Measurements from ENCODE around the gene CASQ2. TPM values are rescaled to one million over a fixed set of nuclear protein-coding genes. Genes with fewer than 3 reads are reported as not detected.

CASQ2 gene
- polyA plus RNA-seq, 3 donors, result not detected

DNA sequence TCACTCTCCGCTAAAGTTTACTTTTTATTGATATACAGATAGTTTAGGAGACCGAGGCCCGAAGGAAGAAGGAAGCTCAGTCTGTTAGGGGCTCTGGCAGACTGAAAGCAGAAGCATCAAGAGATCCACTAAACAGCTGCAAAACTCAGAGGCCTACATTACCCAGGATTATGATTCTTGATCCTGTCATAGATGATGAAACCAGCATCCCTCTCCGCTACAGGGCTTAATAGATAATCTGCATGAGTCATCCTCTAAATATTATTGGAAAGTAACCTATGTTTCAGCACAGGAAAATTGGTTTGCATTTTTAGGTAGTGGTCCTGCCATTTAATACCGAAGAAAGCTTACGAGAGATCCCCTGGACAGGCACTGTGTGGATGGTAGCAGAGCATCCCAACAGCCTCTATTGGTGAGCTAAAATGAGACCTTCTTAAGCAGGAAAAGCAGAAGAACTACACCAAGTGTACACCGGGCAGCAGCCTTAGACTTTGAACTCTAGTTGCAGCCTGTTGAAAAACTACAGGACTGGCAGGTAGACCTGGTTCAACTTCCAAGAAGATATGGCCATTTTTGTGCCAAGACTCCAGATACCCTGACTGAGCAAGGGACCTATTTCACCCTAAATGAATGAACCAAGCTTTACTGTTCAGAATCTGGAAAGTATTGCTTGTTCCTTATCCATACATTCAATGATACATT lies 6.8 kb downstream of the CASQ2 start:
- H4K20me1 ChIP-seq (ENCODE audit: insufficient read depth, low read length), result no peaks in the 10 kb centered on the region
- H3K4me3 ChIP-seq (replicated peaks in 1 of 3; ENCODE audit: low read depth in 2 of 3, low read length in 3 of 3), result no peak overlapping the region
- peak overlapping the region in 1 of 7 donors; percentile 9 for H3K27ac Mint-ChIP-seq
- 100% methylated on average over 1 of the region's 7 CpGs for WGBS (ENCODE audit: insufficient coverage)
- H3K4me2 ChIP-seq (replicated peaks; ENCODE audit: extremely low read depth, low read length, poor library complexity, severe bottlenecking), result no peak overlapping the region
- no peaks in the 10 kb centered on the region for H3K27me3 ChIP-seq (ENCODE audit: control insufficient read depth in 2 of 2, insufficient read depth in 2 of 2, low read length in 2 of 2)
- no peaks in the 10 kb centered on the region for H3K79me2 ChIP-seq (ENCODE audit: insufficient read depth, low read length)
- TF ChIP-seq, protein P1, sequence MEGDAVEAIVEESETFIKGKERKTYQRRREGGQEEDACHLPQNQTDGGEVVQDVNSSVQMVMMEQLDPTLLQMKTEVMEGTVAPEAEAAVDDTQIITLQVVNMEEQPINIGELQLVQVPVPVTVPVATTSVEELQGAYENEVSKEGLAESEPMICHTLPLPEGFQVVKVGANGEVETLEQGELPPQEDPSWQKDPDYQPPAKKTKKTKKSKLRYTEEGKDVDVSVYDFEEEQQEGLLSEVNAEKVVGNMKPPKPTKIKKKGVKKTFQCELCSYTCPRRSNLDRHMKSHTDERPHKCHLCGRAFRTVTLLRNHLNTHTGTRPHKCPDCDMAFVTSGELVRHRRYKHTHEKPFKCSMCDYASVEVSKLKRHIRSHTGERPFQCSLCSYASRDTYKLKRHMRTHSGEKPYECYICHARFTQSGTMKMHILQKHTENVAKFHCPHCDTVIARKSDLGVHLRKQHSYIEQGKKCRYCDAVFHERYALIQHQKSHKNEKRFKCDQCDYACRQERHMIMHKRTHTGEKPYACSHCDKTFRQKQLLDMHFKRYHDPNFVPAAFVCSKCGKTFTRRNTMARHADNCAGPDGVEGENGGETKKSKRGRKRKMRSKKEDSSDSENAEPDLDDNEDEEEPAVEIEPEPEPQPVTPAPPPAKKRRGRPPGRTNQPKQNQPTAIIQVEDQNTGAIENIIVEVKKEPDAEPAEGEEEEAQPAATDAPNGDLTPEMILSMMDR (IDR thresholded peaks at IDR 0.05), result no peak
- intact Hi-C loops (cut with micrococcal nuclease), result no loop called here
- H3K27me3 Mint-ChIP-seq (ENCODE audit: low read depth in 3 of 3), result peaks cover 1 to 3% (median 2%) of the 10 kb centered on the region in 3 donors
- no peaks in the 10 kb centered on the region for H3K36me3 Mint-ChIP-seq
- H3K4me3 Mint-ChIP-seq, result no peak overlapping the region
- no peak overlapping the region for H3K27ac ChIP-seq (ENCODE audit: low read depth in 1 of 2, low read length in 2 of 2)
- DNase-seq, result no peak
- H3K9me3 ChIP-seq (replicated peaks in 1 of 2; ENCODE audit: control insufficient read depth in 1 of 2, insufficient read depth in 1 of 2, low read length in 2 of 2), result no peaks in the 10 kb centered on the region
- no peaks in the 10 kb centered on the region for H3K36me3 ChIP-seq (replicated peaks in 1 of 2; ENCODE audit: control insufficient read depth in 1 of 2, insufficient read depth in 2 of 2, low read length in 2 of 2)
- H3K4me1 ChIP-seq (ENCODE audit: control insufficient read depth in 1 of 2, insufficient read depth in 2 of 2, low read length in 2 of 2), result no peaks in the 10 kb centered on the region
- no peak overlapping the region for H2AFZ ChIP-seq (ENCODE audit: insufficient read depth, low read depth, low read length, poor library complexity, severe bottlenecking)
- no peak overlapping the region for H3K9ac ChIP-seq (ENCODE audit: insufficient read depth, low read length, poor library complexity, severe bottlenecking)
- peaks cover 3% of the 10 kb centered on the region for H3K4me1 Mint-ChIP-seq
- H3K9me3 Mint-ChIP-seq, result peaks cover 2 to 15% (median 7%) of the 10 kb centered on the region in 7 donors

DNA sequence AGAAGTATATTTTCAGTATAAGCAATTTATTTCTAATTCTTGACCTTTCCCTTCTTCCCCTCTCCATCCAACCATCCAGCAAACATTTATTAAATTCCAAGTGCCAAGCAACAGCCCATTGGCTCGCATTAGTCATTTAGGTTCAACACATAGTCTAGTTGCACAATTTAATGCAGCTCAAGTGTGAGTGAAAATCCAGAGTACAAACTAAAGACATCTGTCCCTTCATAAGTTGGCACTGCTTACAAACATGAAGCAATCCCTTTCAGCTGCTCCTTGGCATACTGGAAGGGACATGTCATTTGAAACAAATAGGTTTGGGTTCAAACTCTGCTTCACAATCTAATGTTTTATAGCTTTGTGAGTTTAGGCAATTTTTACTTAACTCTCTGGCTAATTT lies 10.7 kb downstream of the CASQ2 start:
- H3K4me1 Mint-ChIP-seq, result peaks cover 3% of the 10 kb centered on the region
- Histone ChIP-seq H3K36me3 (replicated peaks in 1 of 2; ENCODE audit: control insufficient read depth in 1 of 2, insufficient read depth in 2 of 2, low read length in 2 of 2) (no peaks in the 10 kb centered on the region), H3K79me2 (ENCODE audit: insufficient read depth, low read length) (no peaks in the 10 kb centered on the region), H3K9me3 (replicated peaks in 1 of 2; ENCODE audit: control insufficient read depth in 1 of 2, insufficient read depth in 1 of 2, low read length in 2 of 2) (no peaks in the 10 kb centered on the region), H4K20me1 (ENCODE audit: insufficient read depth, low read length) (no peaks in the 10 kb centered on the region), H3K4me3 (replicated peaks in 1 of 3; ENCODE audit: low read depth in 2 of 3, low read length in 3 of 3) (no peak overlapping the region), H3K27ac (ENCODE audit: low read depth in 1 of 2, low read length in 2 of 2) (no peak overlapping the region), H3K4me2 (replicated peaks; ENCODE audit: extremely low read depth, low read length, poor library complexity, severe bottlenecking) (no peak overlapping the region), H3K4me1 (ENCODE audit: control insufficient read depth in 1 of 2, insufficient read depth in 2 of 2, low read length in 2 of 2) (no peaks in the 10 kb centered on the region), H3K27me3 (ENCODE audit: control insufficient read depth in 2 of 2, insufficient read depth in 2 of 2, low read length in 2 of 2) (no peaks in the 10 kb centered on the region), H3K9ac (ENCODE audit: insufficient read depth, low read length, poor library complexity, severe bottlenecking) (no peak overlapping the region), H2AFZ (ENCODE audit: insufficient read depth, low read depth, low read length, poor library complexity, severe bottlenecking) (no peak overlapping the region)
- intact Hi-C loops (cut with micrococcal nuclease), result no loop called here
- WGBS (ENCODE audit: insufficient coverage), result no CpG with 5 or more reads among the region's 1 CpG
- peaks cover 2 to 15% (median 6%) of the 10 kb centered on the region in 7 donors for H3K9me3 Mint-ChIP-seq
- no peak overlapping the region for H3K27ac Mint-ChIP-seq
- no peak overlapping the region for H3K4me3 Mint-ChIP-seq
- no peak for DNase-seq
- TF ChIP-seq, protein P1 (IDR thresholded peaks at IDR 0.05), result no peak
- no peaks in the 10 kb centered on the region for H3K36me3 Mint-ChIP-seq
- H3K27me3 Mint-ChIP-seq (ENCODE audit: low read depth in 3 of 3), result peaks cover 4 to 5% (median 4%) of the 10 kb centered on the region in 3 donors
